ENCODE results near the gene PDIA2. TPM values are rescaled to one million over a fixed set of nuclear protein-coding genes. Genes with fewer than 3 reads are reported as not detected.
A peak's percentile ranks its signal among the peaks of the same experiment; 100 is the strongest.

The PDIA2 gene
- total RNA-seq, 4 donors from 2014 or later = 0.81 to 0.93 TPM; not detected in 2

GRCh38 chr16:243348-243747 lies 39.6 kb upstream of the PDIA2 start:
- WGBS, 2 donors (ENCODE audit: low coverage in 1 of 2) = 67 to 83% methylated on average over 1 to 4 of the region's 4 CpGs
- peak overlapping the region in 1 of 4 donors; percentile 23 for H3K27ac ChIP-seq
- H3K36me3 ChIP-seq = peaks cover 0 to 12% of the 10 kb centered on the region in 2 donors
- H3K4me3 ChIP-seq = no peak overlapping the region
- peaks cover 0 to 42% (median 0%) of the 10 kb centered on the region in 3 donors for H3K4me1 ChIP-seq
- no peaks in the 10 kb centered on the region for H3K27me3 ChIP-seq
- TF ChIP-seq POLR2A (IDR thresholded peaks at IDR 0.05) (no peak), EP300 (IDR thresholded peaks at IDR 0.05) (no peak), POLR2AphosphoS5 (IDR thresholded peaks at IDR 0.05) (no peak), CTCF (IDR thresholded peaks at IDR 0.05) (no peak)
- no peak for ATAC-seq
- no peaks in the 10 kb centered on the region for H3K9me3 ChIP-seq

GRCh38 chr16:245105-245504 lies 37.9 kb upstream of the PDIA2 start:
- WGBS, 2 donors (ENCODE audit: low coverage in 1 of 2) = 75 to 100% methylated on average over 2 of the region's 9 CpGs
- H3K4me1 ChIP-seq = peaks cover 0 to 36% (median 0%) of the 10 kb centered on the region in 3 donors

GRCh38 chr16:247027-247426 lies 35.9 kb upstream of the PDIA2 start:
- Histone ChIP-seq H3K27ac (no peak overlapping the region), H3K27me3 (no peaks in the 10 kb centered on the region), H3K36me3 (peaks cover 0 to 46% of the 10 kb centered on the region in 2 donors), H3K4me3 (no peak overlapping the region), H3K9me3 (no peaks in the 10 kb centered on the region), H3K4me1 (peaks cover 0 to 17% (median 0%) of the 10 kb centered on the region in 3 donors)
- TF ChIP-seq POLR2A (IDR thresholded peaks at IDR 0.05) (no peak), EP300 (IDR thresholded peaks at IDR 0.05) (no peak), CTCF (IDR thresholded peaks at IDR 0.05) (no peak), POLR2AphosphoS5 (IDR thresholded peaks at IDR 0.05) (no peak)
- ATAC-seq = no peak
- WGBS, 2 donors (ENCODE audit: low coverage in 1 of 2) = 89 to 90% methylated on average over 6 to 11 of the region's 12 CpGs

More at GRCh38 chr16:245105-245504, 37.9 kb upstream of the PDIA2 start:
- no peaks in the 10 kb centered on the region for H3K27me3 ChIP-seq
- peaks cover 0 to 28% of the 10 kb centered on the region in 2 donors for H3K36me3 ChIP-seq
- TF ChIP-seq CTCF (IDR thresholded peaks at IDR 0.05) = no peak
- no peak for TF ChIP-seq POLR2A (IDR thresholded peaks at IDR 0.05)
- no peak for TF ChIP-seq POLR2AphosphoS5 (IDR thresholded peaks at IDR 0.05)
- TF ChIP-seq EP300 (IDR thresholded peaks at IDR 0.05) = no peak
- H3K27ac ChIP-seq = no peak overlapping the region
- H3K4me3 ChIP-seq = no peak overlapping the region
- no peaks in the 10 kb centered on the region for H3K9me3 ChIP-seq
- ATAC-seq = no peak

- Histone ChIP-seq H3K27ac (no peak overlapping the region), H3K4me3 (no peak overlapping the region), H3K36me3 (peaks cover 0 to 70% of the 10 kb centered on the region in 2 donors), H3K27me3 (no peaks in the 10 kb centered on the region), H3K9me3 (no peaks in the 10 kb centered on the region), H3K4me1 (no peaks in the 10 kb centered on the region)
- no peak for ATAC-seq
- 84 to 92% methylated on average over 3 to 4 of the region's 12 CpGs for WGBS, 2 donors (ENCODE audit: low coverage in 1 of 2)
- TF ChIP-seq EP300 (IDR thresholded peaks at IDR 0.05) (no peak), CTCF (IDR thresholded peaks at IDR 0.05) (no peak)
Observed at GRCh38 chr16:249431-249830, 33.5 kb upstream of the PDIA2 start.
